Stimulated activated CD8-positive, alpha-beta memory T cell treated with anti-CD3 and anti-CD28 coated beads, Interleukin-15, amount 100 ng/mL, for 48 hours (primary cell): ENCODE results near the gene CANT1.

Experiments used
- DNase-seq, 2 donors: peaks; one replicate each; pipeline ENCODE4 v3.0.0-alpha.2; 2020; ENCODE audit warnings: low read depth in 2 of 2

The CANT1 gene

DNA sequence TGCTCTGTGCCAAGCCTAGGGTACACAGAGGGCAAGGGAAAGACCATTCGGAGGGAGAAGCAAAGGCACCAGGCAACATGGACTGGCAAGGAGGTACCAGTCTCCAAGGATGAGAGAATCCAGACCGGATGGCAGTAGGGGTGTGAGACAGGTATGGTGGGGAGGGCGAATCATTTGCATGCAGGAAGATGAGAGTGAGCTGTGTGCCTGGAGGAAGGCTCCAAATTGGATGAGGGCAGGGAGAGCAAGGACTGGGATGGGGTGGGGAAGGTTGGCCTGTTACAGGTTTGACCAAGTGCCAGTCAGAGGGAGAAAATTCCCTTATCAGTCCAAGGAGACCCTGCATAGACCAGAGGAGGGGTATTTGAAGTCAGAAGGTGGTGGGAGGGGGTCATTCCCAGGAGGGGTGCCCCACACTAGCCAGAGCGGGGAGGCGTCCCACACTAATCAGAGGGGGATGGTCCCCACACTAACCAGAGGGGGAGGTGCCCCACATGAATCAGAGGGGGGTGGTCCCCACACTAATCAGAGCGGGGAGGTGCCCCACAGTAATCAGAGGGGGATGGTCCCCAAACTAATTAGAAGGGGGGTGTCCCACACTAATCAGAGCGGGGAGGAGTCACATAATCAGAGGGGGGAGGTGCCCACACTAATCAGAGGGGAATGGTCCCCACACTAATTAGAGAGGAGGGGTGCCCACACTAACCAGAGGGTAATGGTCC, 737 bp downstream of the CANT1 start:
- no peak for DNase-seq

DNA sequence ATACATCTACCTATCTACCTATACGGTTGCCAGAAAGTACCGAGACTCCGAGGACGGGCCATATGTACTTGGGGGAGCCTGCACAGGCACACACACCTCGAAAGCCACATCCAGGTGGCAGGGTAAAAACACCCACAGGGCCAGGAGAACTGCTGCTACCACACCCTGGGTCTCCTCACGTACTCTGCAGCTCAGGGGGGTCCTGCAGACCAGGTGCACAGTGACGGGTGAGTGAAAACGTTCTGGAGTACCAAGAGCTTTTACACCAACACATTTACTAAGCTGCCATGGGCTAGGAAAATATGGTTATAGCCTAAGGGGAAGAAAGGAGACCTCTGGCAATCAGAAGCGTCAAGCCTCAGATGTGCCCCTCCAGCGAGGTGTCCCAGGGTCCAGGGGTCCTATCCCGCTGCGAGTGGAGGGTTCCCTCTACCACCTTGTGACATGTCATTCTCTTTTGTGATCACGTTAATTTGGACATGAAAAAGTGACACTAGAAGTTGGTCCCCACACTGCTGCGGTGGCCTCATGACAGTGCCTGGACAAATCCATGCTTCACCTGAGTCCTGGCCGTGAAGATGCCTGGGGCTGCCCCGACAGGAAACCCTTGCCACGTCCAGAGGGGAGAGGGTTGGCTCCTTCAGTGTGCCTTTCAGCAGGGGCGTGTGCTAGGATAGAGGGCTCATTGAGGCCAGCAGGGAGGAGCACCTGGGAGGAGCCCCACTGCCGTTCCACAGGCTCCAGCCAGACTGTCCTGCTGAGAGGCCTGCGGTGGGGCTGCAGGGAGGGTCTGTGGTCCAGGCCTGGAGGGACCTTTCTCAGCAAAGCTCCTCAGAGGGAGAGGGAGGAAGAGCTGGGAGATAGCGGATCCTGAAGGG, 1.8 kb downstream of the CANT1 start:
- no peak for DNase-seq

DNA sequence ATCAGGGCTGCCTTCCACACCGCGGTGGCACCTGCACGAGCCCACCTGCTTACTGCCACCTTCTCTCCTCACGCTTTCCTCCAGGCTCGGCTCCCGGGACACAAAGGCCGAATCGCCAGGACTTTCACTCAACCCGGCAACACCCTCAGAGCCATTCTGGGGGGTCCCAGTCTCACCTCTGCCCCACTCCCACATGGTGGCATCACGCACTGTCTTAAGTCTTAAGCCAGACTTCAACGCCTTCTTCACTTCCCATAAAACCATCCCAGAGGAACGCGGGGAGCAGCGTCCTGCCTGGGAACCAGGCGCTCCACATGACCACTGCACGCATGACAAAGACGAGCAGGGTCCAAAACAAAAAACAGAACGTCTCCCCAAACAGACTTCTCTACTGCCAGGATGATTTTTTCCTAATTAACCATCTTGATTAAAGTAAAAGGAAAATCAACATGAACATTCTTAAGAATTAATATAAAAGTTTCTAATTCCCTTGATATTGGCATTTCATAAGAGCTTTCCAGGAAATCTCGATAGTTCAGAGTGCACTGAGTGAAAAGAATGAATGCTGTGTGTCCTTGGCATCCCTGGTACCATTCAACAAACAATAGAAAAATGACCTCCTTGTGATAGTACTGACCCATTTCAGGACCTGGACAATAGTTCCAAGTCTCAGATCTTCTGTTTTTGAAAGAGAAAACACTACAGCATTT, 2.6 kb downstream of the CANT1 start:
- no peak for DNase-seq

DNA sequence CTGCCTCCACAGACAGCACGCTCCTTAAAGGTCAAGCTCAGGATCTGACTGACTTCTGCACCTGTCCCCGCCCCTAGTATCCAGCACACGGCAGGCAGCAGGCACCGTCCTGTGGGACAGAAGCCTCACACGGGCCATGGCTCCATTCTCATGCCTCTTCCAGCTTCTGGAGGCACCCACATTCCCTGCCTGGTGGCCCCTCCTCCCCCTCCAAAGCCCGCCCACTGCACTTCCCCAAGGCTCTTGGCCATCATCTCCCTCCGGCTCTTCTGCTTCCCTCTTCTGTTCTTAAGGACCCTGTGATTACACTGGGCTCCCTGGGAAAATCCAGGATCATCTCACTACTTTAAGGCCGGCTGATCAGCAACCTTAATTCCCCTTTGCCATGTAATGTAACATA, 3.5 kb downstream of the CANT1 start:
- no peak for DNase-seq

DNA sequence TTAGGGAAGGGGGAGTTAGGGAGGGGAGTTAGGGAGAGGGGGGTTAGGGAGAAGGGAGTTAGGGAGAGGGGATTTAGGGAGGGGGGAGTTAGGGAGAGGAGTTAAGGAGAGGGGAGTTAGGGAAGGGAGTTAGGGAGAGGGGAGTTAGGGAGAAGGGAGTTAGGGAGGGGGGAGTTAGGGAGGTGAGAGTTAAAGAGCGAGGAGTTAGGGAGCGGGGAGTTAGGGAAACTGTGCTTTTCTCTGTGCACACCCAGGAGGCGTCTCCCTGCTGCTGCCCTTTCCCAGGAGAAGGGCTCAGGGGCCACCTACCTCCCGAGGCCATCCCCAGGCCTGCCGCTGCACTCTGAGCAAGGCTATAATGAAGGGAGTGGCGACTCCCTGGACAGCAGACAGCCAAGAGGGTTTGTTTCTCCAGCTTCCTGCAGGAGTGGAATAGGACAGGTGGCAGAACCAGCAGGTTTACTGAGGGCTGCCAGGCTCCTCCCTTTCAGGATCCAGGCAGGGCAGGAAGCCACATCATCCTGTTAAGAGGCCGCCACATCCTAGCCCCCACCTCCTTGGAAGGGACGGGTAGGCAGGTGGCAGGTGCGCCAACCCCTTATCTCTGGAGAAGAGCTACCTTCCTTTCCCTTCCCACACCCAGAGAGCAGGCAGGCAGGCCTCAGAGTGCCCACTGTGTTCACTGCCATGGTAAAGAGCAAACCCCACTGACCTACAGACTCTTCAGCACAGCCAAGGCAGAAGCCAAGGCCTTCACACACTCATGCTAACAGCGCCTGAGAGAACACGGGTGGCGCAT, 4.3 kb downstream of the CANT1 start:
- no peak for DNase-seq

DNA sequence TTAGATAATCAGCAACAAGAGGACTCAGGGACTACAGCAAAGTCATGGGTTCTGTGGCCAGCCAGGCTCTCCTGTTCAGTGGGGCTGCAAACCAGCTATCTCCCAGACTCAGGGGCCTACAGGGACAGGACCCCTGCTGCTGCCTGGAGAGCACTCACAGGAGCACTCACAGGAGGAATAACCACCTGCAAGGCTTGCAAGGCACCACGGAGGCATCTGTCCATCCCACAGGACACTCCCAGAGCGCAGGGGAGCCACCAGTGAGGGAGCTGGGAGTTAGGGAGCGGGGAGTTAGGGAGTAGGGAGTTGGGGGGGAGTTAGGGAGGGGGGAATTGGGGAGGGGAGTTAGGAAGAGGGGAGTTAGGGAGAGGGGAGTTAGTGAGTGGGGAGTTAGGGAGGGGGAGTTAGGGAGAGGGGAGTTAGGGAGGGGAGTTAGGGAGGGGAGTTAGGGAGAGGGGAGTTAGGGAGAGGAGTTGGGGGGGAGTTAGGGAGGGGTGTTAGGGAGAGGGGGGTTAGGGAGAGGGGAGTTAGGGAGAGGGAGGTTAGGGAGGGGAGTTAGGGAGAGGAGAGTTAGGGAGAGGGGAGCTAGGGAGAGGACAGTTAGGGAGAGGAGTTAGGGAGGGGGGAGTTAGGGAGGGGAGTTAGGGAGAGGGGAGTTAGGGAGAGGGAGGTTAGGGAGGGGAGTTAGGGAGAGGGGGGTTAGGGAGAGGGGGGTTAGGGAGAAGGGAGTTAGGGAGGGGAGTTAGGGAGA, 5.7 kb downstream of the CANT1 start:
- DNase-seq: no peak

DNA sequence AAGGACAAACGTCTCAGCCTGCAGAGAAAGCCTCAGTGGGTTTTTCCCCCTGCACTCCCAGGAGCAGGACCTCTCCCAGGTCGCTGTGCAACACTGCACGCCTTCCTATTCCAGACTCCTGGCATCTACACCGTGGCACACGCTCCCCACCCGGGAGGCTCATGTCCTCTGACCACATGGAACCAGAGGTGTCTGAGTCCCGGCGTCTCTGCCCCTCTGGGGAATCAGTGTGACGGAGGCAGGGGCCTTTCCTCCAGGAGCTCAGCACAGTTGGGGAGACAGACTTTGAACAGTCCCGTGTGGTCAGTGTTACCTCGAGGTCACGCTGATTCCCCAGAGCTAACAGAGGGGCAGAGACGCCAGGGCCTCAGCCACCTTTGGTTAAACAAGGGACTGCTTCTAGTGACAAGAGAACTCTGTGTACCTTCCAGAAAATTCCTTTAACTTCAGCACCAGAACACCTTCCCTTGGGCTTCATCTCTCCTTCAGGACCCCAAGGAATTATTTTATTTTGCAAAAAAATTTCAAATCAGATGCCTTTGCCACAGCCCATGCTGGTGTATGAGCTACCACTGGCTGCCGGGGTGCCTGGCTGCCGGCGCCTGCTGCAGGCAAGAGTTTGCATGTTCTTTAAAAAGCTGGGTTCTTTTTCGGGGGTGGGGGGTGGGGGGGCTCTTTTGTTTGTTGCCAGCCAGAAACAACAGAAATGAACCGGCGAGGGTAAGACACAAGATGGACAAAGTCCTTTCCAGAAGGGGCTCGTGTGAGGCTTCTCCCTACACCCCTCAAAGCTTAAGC, 6.6 kb downstream of the CANT1 start:
- no peak for DNase-seq

DNA sequence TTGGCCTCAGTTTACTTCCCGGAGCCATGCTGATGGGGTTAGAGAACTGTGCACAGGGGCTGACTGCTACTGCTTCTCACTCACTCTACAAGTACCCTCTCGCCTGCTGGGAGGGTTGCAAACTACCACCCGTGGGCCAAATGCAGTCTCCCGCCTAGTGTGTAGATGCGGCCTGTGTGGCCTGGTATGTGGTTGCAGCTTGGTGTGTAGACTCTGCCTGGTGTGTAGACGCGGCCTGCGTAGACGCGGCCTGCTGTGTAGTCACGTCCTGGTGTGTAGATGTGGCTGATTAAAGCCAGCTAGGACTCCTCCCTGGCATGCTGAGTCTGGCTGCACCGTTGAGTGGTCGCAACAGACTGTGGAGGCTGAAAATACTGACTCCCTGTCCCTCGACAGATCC, 7.3 kb downstream of the CANT1 start:
- DNase-seq: no peak

DNA sequence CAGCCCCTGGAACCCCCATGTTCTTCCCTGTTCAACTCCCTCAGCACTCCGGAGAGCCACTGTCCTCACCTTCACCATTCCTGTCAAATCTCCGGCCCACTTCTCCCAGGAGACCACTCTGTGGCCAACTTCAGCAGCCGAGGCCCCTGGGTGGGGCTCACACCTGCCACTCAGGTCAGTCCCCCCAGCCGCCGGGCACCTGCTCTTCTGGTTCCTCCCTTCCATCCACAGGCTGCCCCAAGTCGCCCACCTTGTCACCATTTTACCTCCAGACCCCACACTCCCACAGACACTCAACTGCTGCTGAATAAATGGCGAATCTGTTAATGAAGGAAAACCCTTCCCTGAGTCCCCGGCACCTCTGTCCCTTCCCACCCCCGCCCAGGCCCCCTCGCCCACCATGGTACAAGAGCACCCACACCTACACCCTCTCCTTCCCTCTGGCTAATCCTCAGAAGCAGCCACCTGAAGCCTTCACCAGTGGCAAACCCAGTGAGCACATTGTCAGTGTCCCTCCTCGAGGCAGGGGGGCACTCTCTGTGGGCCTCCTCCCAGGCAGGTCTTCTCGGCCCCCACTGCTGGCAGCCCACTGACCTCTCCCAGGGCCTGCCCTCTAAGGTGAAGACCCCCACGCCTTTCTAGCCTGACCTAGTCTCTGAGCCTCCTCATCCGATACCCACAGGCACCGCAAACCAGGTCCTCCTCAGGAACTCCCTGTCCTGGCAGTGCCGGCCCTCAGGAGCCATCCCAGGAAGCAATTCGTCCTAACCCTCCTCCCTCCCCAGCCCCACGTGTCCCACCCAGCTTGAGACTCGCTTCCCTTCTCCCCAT, 8.2 kb downstream of the CANT1 start:
- no peak for DNase-seq

DNA sequence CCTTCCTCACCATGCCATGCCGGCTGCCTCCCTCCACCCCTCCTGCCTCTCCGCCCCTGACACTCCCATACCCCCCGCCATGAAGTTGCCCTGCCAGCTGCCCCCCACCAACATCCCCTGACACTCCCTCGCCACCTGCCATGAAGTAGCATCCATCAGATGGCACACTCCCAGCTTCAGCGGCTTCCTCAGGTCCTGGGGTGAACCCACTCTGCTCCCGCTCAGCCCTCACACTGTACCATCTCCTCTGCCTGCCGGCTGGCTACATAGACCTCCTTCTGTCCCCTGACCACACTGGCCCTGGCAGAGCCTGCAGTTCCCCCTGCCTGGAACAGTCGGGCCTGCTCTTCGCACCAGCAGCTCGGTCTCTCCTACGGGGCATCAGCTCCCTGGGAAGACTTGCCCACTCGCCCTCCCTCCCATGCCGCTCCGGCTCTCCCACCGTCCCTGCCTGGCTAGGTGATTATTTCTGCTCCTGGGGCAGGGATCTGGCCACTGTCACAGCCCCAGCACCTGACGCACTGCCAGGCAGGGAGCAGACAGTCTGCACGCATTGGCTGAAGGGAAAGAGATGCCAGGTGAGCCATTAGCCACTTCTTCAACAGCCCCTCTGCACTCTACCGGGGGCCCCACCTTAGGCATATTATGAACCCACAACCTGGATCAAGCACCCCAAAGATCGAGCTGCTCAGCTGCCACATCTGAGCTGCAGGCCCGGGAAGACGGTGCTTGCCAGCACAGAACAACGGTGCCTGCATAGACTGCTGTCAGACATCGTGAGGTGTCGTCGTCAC, 9.0 kb downstream of the CANT1 start:
- no peak for DNase-seq

DNA sequence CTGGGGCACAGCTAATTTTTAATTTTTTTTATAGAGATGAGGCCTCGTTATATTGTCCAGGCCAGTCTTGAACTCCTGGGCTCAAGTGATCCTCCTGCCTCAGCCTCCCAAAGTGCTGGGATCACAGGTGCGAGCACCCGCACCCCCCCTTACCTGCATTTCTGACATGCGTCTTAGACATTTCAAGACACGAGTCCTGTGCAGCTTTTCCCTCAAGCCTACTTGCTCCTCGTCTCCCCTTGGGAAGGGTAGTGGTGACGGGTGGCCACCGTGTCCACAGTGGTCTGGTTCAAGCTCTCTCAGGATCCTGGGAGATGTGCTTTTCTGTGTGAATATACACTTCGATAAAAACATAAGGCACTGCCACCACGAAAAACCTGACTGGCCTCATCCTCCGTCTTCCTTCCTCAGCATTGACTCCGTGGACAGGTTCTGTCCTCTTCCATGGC, 9.6 kb downstream of the CANT1 start:
- DNase-seq: no peak

DNA sequence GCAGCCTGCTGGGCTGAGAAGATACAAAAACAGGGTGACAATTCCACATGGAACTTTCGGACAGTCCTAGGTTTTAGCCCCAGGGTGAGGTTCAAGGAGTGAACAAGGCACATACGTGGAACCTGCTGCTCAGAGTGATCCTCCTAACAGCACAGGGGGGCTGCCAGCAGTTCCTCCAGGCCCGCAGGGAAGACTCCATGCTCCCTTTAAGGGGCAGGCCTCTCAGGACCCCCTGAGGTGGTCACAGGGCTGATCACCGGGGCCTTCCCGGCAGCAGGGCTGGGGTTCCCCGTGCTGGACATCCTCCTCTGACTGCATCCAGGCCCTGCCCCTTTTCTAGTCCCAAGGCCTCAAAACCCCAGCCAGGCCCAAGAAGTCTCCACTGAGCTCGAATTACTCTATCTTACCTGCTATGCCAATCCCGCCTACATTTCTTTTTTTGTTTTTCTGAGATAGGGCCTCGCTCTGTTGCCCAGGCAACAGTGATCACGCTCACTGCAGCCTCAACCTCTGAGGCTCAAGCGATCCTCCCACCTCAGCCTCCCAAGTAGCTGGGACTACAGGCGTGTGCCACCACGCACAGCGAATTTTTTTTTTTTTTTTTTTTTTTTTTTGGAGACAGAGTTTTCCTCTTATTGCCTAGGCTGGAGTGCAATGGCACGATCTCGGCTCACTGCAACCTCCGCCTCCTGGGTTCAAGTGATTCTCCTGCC, 10.4 kb downstream of the CANT1 start:
- DNase-seq: no peak

DNA sequence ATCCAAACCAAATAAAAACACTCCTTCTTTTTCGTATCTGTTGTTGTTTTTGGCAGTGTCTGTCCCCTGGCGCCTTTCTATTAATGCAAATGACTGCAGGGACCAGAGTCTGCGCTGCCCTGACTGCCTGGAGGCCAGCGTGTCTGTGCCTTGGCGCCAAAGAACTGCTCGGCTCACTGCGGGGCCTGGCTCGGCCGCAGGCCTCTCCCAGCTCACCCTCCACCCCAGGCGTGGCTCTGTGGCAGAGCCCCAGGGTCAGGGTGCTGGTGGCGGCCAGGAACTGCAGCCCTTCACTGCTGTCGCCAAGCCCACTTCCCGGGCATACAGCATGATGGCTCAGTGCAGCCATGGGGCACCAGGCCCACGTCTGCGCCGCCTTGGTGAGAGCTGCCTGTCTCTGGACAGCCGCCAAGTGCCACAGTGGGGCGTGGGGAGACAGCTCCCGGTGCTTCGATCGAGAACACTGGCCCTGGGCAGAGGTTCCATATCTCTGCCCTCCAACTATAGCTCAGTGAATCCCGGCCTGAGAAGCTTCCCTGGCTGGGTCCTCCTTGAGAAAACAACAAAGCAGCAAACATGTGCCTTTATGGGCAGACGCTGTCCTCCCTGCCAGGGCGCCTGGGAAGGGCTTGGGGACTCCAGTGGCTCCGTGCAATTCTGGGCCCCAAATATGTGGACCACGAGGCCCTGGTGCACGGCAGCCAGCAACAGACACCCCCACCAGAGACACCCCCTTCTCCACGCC, 11.1 kb downstream of the CANT1 start:
- DNase-seq: no peak

DNA sequence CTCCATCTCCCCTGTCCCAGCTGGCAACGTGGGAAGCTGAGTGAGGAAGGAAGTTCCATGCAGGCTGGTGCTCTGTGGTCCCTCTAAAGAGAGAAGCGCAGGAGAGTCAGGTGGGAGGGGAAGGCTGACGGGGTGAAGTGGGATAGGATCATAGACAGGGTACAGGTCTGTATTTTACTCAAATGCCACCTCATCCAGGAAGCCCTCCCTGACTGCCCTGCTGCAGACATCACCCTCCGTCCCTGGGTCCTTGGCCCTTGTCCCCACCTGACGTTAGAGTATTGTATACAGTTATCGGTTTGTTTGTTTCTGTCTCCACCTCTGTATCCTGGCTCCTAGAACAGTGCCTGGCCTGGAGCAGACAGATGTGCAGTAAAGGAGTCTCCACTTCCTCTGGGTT, 11.7 kb downstream of the CANT1 start:
- DNase-seq: no peak

DNA sequence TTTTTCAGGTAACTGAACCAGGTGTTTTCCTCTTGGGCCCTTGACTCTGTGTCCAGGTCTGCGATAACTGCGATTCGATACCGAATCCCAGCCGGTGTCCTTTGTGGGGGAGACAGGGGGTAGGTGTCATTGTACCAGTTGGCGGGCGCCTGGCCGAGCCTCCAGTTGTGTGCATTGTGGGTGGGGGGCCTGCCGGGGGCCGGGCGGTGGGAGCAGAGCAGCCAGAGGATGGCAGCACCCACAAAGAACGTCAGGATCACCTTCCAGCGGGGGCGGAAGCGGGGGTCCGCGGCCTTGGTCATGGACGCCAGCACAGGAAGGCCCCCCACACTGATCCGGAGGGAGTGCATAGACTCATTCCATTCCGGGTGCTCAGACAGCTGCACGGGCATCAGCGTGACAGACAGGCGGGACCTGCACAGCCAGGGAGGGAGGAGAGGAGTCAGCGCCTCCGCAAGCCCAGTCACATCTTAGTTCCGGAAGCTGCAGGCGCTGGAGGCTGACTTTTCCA, 12.3 kb downstream of the CANT1 start:
- no peak for DNase-seq

DNA sequence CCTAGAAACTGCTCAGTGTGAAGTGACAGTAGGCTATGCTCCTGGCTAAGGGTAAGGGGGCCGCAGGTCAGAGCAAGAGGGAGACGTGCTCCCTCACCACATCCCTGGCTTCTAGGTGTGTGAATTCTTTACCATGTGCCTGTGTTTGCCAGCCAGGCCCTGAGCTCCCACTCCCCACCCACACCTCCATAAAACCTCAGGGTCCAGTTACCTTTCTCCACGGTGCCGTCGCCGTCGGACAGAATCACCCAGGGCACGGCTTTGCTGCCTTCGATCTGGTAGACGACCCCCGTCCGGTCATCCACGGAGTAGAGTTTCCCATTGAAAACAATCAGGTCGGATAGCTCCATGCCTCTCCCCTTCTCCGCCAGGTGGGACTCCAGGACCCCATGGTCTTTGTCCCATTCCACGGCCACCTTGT, 12.8 kb downstream of the CANT1 start:
- no peak for DNase-seq
